HEK293T (cell line): ENCODE results near the gene CTDSPL.

Experiments used
- ELF4 ChIP-seq: fragments of 450-650 bp; IDR thresholded peaks from 2 replicates; pipeline ENCODE4 v1.6.1; 2017; ENCODE audit warnings: antibody characterized with exemption
- FOXA1 ChIP-seq: fragments of 450-650 bp; IDR thresholded peaks from 2 replicates; pipeline ENCODE4 v1.6.1; 2016; ENCODE audit warnings: mild to moderate bottlenecking
- NFRKB ChIP-seq: fragments of 450-650 bp; IDR thresholded peaks from 2 replicates; pipeline ENCODE4 v1.6.1; 2016; ENCODE audit warnings: mild to moderate bottlenecking, moderate library complexity
- SUZ12 ChIP-seq: fragments of 450-650 bp; IDR thresholded peaks from 2 replicates; pipeline ENCODE4 v1.6.1; 2016; ENCODE audit warnings: mild to moderate bottlenecking

DNA sequence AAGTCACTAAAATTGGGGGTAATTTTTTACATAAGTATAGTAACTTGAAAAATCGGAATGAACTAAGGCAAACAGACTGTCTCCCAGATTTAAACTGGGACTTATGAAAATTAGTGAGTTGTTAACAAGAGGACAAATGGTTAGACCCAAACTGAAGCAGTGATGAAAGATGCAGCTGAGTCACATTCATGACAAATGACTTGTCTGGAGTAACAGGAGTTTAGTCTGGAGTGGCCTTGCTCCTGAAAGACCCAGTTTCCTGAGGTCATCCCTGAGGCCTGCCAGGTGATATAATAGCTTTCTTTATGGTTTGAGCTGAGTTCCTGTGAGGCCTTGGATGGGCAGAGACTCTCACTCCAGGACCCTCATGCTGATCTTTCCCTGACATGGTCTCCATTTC lies 9.6 kb upstream of the CTDSPL start:
- no peak for TF ChIP-seq FOXA1
- TF ChIP-seq NFRKB: no peak
- TF ChIP-seq SUZ12: no peak
- no peak for TF ChIP-seq ELF4
